Astrocyte (in vitro differentiated cells and primary cell): ENCODE results near the gene EYA2. TPM values are rescaled to one million over a fixed set of nuclear protein-coding genes. Genes with fewer than 3 reads are reported as not detected.

Experiments
- DNase-seq: peaks from one replicate; pipeline ENCODE4 v3.0.0-alpha.2; 2010; ENCODE audit warnings: low read depth
- FAIRE-seq: peaks from 2 replicates; lab custom pipeline; 2011; peaks lifted over from hg19 to GRCh38; lab: Jason Lieb, UNC
- H2AFZ ChIP-seq: 2 replicates; pipeline ENCODE4 v1.6.0; 2012; ENCODE audit warnings: low read depth, low read length, inconsistent platforms
- H3K27ac ChIP-seq: 2 replicates; pipeline ENCODE4 v1.5.1; 2011; ENCODE audit warnings: low read depth, low read length, inconsistent platforms
- H3K27me3 ChIP-seq: 2 replicates; pipeline ENCODE4 v1.6.0; 2011; ENCODE audit warnings: low read length, inconsistent platforms; ENCODE audit not compliant: insufficient read depth
- H3K36me3 ChIP-seq: 2 replicates; pipeline ENCODE4 v1.5.1; 2011; ENCODE audit warnings: low read length, inconsistent platforms; ENCODE audit not compliant: insufficient read depth
- H3K4me1 ChIP-seq: 2 replicates; pipeline ENCODE4 v1.5.1; 2011; ENCODE audit warnings: low read length, inconsistent platforms; ENCODE audit not compliant: insufficient read depth
- H3K4me2 ChIP-seq: 2 replicates; pipeline ENCODE4 v1.6.0; 2012; ENCODE audit warnings: low read length, inconsistent platforms
- H3K4me3 ChIP-seq: 2 replicates; pipeline ENCODE4 v1.5.1; 2011; ENCODE audit warnings: low read depth, mild to moderate bottlenecking, low read length, inconsistent platforms; ENCODE audit not compliant: insufficient read depth
- H3K79me2 ChIP-seq: 2 replicates; pipeline ENCODE4 v1.6.0; 2012; ENCODE audit warnings: mild to moderate bottlenecking, low read length, inconsistent platforms; ENCODE audit not compliant: insufficient read depth
- H3K9ac ChIP-seq: 2 replicates; pipeline ENCODE4 v1.6.0; 2012; ENCODE audit warnings: mild to moderate bottlenecking, low read length, inconsistent platforms
- H3K9me3 ChIP-seq: 2 replicates; pipeline ENCODE4 v1.5.1; 2012; ENCODE audit warnings: low read depth, mild to moderate bottlenecking, low read length, inconsistent platforms; ENCODE audit not compliant: insufficient read depth
- H4K20me1 ChIP-seq: 2 replicates; pipeline ENCODE4 v1.6.0; 2012; ENCODE audit warnings: low read length, inconsistent platforms; ENCODE audit not compliant: insufficient read depth
- H3K27ac Mint-ChIP-seq: one replicate; pipeline ENCODE4 v1.8.0; 2021; ENCODE audit warnings: mild to moderate bottlenecking, mixed read lengths; ENCODE audit not compliant: unreplicated experiment
- H3K27me3 Mint-ChIP-seq: one replicate; pipeline ENCODE4 v1.8.0; 2021; ENCODE audit warnings: low read depth, mixed read lengths; ENCODE audit not compliant: unreplicated experiment
- H3K36me3 Mint-ChIP-seq: one replicate; pipeline ENCODE4 v1.8.0; 2021; ENCODE audit warnings: low read depth, mixed read lengths; ENCODE audit not compliant: unreplicated experiment
- H3K4me1 Mint-ChIP-seq: one replicate; pipeline ENCODE4 v1.8.0; 2021; ENCODE audit warnings: low read depth, mixed read lengths; ENCODE audit not compliant: unreplicated experiment
- H3K4me3 Mint-ChIP-seq: one replicate; pipeline ENCODE4 v1.8.0; 2021; ENCODE audit warnings: mild to moderate bottlenecking, moderate library complexity, mixed read lengths; ENCODE audit not compliant: unreplicated experiment
- H3K9me3 Mint-ChIP-seq: one replicate; pipeline ENCODE4 v1.8.0; 2021; ENCODE audit warnings: mild to moderate bottlenecking, mixed read lengths; ENCODE audit not compliant: unreplicated experiment
- EZH2 ChIP-seq: IDR thresholded peaks from 2 replicates; pipeline ENCODE4 v1.6.1; 2012; ENCODE audit warnings: mild to moderate bottlenecking, low read length, inconsistent platforms; ENCODE audit not compliant: insufficient read depth
- total RNA-seq: library from RNA; stranded (reverse); gene quantifications from 2 replicates; pipeline ENCODE4 v1.2.1, GENCODE V29; 2021
- TF ChIP-seq, protein P1 (sequence below): IDR thresholded peaks from 2 replicates; pipeline ENCODE4 v1.5.1; 2011; ENCODE audit warnings: low read depth, mild to moderate bottlenecking, inconsistent platforms, low read length, moderate library complexity; ENCODE audit not compliant: insufficient read depth

EYA2 gene
- total RNA-seq, 1 donor from 2014 or later = 1.5 TPM

DNA sequence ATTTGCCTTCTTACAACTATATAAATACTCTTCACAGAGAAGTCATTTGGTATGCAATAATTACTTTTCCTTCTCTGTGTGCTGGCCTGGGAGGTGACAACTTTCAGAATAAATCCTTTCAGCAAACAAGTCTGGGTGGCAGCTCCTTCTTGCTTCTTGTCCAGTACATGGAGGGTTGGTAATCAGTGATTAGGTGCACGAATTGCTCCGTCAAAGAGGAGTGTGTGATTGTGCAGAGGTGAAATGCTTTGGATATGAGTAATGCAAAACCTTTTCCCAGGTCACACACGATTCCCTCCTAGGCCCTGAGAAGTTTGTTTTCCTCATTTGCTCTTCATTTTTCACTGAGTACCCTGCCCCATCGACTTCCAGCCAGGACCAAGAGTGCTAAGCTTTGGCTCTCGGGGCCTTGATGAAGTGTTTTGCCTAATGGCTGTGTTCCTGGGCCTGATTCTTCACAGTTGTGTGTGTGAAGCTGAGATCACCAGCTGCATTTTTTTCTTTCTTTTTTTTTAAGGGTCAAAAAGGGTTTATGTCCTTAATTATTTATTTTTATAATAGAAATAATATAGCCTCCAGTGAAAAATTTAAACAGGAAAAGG is 245.4 kb downstream of the EYA2 start:
- no peaks in the 10 kb centered on the region for H3K9me3 Mint-ChIP-seq
- H3K4me1 Mint-ChIP-seq = peaks cover 20% of the 10 kb centered on the region
- no peaks in the 10 kb centered on the region for H3K27me3 Mint-ChIP-seq
- H3K4me3 ChIP-seq = no peak overlapping the region
- no peak for FAIRE-seq
- no peak for TF ChIP-seq EZH2
- TF ChIP-seq, protein P1, sequence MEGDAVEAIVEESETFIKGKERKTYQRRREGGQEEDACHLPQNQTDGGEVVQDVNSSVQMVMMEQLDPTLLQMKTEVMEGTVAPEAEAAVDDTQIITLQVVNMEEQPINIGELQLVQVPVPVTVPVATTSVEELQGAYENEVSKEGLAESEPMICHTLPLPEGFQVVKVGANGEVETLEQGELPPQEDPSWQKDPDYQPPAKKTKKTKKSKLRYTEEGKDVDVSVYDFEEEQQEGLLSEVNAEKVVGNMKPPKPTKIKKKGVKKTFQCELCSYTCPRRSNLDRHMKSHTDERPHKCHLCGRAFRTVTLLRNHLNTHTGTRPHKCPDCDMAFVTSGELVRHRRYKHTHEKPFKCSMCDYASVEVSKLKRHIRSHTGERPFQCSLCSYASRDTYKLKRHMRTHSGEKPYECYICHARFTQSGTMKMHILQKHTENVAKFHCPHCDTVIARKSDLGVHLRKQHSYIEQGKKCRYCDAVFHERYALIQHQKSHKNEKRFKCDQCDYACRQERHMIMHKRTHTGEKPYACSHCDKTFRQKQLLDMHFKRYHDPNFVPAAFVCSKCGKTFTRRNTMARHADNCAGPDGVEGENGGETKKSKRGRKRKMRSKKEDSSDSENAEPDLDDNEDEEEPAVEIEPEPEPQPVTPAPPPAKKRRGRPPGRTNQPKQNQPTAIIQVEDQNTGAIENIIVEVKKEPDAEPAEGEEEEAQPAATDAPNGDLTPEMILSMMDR = no peak
- H3K4me3 Mint-ChIP-seq = no peak overlapping the region
- H3K27me3 ChIP-seq = peaks cover 3% of the 10 kb centered on the region
- no peak for DNase-seq
- H3K36me3 Mint-ChIP-seq = no peaks in the 10 kb centered on the region
- peaks cover 15% of the 10 kb centered on the region for H3K4me1 ChIP-seq
- H3K9me3 ChIP-seq = peaks cover 5% of the 10 kb centered on the region
- no peak overlapping the region for H2AFZ ChIP-seq
- H4K20me1 ChIP-seq = no peaks in the 10 kb centered on the region
- no peaks in the 10 kb centered on the region for H3K36me3 ChIP-seq
- H3K9ac ChIP-seq = no peak overlapping the region
- peak overlapping the region; percentile 81 for H3K27ac Mint-ChIP-seq
- no peak overlapping the region for H3K27ac ChIP-seq
- H3K79me2 ChIP-seq = no peaks in the 10 kb centered on the region
- H3K4me2 ChIP-seq = no peak overlapping the region

DNA sequence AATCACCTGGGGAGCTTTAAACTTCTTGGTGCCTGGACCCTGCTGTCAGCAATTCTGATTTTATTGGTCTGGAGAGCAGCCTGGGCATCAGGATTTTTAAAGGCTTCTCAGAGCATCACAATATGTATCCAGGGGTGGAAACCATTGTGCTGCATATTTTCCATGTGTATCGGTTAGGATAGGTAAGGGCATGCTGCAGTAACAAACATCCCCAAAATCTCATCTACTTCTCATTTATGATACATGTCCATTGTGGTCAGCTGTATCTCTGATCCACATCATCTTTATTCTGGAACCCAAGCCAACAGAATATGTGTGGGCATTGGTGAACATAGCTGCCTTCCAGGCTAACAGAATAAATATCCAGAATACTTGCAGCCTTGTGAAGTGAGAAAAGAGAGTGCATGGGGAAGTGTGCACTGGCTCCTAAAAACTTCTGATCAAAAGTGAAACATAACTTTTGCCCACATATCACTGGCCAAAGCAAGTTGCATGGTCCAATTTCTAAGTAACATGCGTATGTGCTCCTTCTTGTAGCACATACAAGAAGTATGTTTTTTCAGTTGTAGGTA is 246.8 kb downstream of the EYA2 start:
- H3K27me3 ChIP-seq = peaks cover 3% of the 10 kb centered on the region
- FAIRE-seq = no peak
- peaks cover 5% of the 10 kb centered on the region for H3K9me3 ChIP-seq
- peaks cover 17% of the 10 kb centered on the region for H3K4me1 ChIP-seq
- no peak overlapping the region for H2AFZ ChIP-seq
- Mint-ChIP-seq H3K36me3 (no peaks in the 10 kb centered on the region), H3K27me3 (no peaks in the 10 kb centered on the region), H3K27ac (no peak overlapping the region), H3K9me3 (no peaks in the 10 kb centered on the region), H3K4me3 (no peak overlapping the region), H3K4me1 (peaks cover 20% of the 10 kb centered on the region)
- no peak overlapping the region for H3K27ac ChIP-seq
- no peak for DNase-seq
- no peak overlapping the region for H3K4me3 ChIP-seq
- H3K9ac ChIP-seq = no peak overlapping the region
- no peaks in the 10 kb centered on the region for H3K36me3 ChIP-seq
- no peaks in the 10 kb centered on the region for H4K20me1 ChIP-seq
- no peak overlapping the region for H3K4me2 ChIP-seq
- H3K79me2 ChIP-seq = no peaks in the 10 kb centered on the region
- no peak for TF ChIP-seq EZH2
- TF ChIP-seq, protein P1 = no peak
